Breast epithelium (tissue), 4 donors: ENCODE measurements around the gene CDH13. TPM values are rescaled to one million over a fixed set of nuclear protein-coding genes. Genes with fewer than 3 reads are reported as not detected.

Source experiments
- DNase-seq, 2 donors: peaks; one replicate each; pipeline ENCODE4 v3.0.0-alpha.2; 2019; ENCODE audit warnings: low spot score in 2 of 2
- H3K27ac ChIP-seq, 2 donors: fragments of 200-600 bp; sonication (generic) in 1 of 2; one replicate each; pipeline ENCODE4 v1.5.1; 2016 to 2019; ENCODE audit warnings: mild to moderate bottlenecking in 1 of 2
- H3K27me3 ChIP-seq, 2 donors: fragments of 200-600 bp; sonication (generic) in 1 of 2; one replicate each; pipeline versions ENCODE4 v1.5.1 to v1.6.0; 2017 to 2019; ENCODE audit warnings: control low read depth in 1 of 2, mild to moderate bottlenecking in 1 of 2
- H3K36me3 ChIP-seq: fragments of 200-600 bp; one replicate; pipeline ENCODE4 v1.5.1; 2019
- H3K4me1 ChIP-seq, 2 donors: fragments of 200-600 bp; sonication (generic); one replicate each; pipeline ENCODE4 v1.5.1; 2016 to 2019; ENCODE audit warnings: control low read depth in 1 of 2
- H3K4me3 ChIP-seq, 3 donors: fragments of 200-600 bp; sonication (generic); 1 replicate in 2 of 3; 2 replicates in 1 of 3; pipeline ENCODE4 v1.5.1; 2016 to 2019; ENCODE audit warnings: mild to moderate bottlenecking in 3 of 3, moderate library complexity in 2 of 3
- H3K9me3 ChIP-seq, 2 donors: fragments of 200-600 bp; sonication (generic) in 1 of 2; one replicate each; pipeline ENCODE4 v1.5.1; 2016 to 2019; ENCODE audit warnings: control low read depth in 1 of 2
- POLR2A ChIP-seq: fragments of 450-650 bp; IDR thresholded peaks from one replicate; pipeline ENCODE4 v1.6.1; 2016; ENCODE audit warnings: antibody characterized with exemption, mild to moderate bottlenecking, moderate library complexity
- POLR2AphosphoS5 ChIP-seq, 3 donors: sonication (generic); formaldehyde crosslinking; IDR thresholded peaks; one replicate each; pipeline ENCODE4 v1.6.1; 2017; ENCODE audit warnings: antibody characterized with exemption in 3 of 3
- intact Hi-C: fragments of 100-400 bp; cut with DNase I; formaldehyde crosslinking; loops from one replicate; pipeline ENCODE4 v1.15.1; 2023; ENCODE audit warnings: low total_unique reads
- total RNA-seq, 3 donors: library from RNA; depleted of rRNA; stranded (reverse); fragments of >200 nt; gene quantifications; one replicate each; pipeline ENCODE4 v1.1.0, GENCODE V29; 2016
- TF ChIP-seq, protein P1 (sequence below), 3 donors: fragments of 450-650 bp; IDR thresholded peaks; one replicate each; pipeline ENCODE4 v1.5.1; 2016 to 2017; ENCODE audit warnings: antibody characterized with exemption in 3 of 3, mild to moderate bottlenecking in 3 of 3, moderate library complexity in 3 of 3

CDH13 gene
- total RNA-seq, 3 donors from 2014 or later: 6.0 to 13.1 (median 11.5) TPM

DNA sequence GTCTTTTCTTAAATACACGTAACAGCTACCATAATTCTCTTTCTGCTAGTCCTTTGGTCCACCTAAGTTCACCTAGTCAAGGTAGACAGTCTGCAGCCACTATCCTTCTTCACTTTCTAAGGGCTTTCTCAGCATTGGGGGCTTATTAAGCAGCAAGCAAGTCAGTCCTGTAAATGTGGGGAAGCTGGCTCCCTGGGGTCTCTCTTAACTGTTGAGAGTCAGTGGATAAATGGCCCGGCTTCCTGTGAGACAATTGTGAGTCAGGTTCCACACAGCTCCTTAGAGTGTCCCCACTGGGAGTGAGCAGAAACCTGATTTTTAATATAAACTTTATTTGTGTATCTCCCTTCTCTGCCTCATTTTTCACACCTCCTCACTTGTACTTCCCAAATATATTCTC lies 132.1 kb downstream of the CDH13 start:
- intact Hi-C loops: no loop called here
- Histone ChIP-seq H3K4me3 (no peak overlapping the region), H3K4me1 (no peaks in the 10 kb centered on the region), H3K9me3 (no peaks in the 10 kb centered on the region), H3K27me3 (no peaks in the 10 kb centered on the region), H3K36me3 (no peaks in the 10 kb centered on the region), H3K27ac (no peak overlapping the region)
- TF ChIP-seq, protein P1, sequence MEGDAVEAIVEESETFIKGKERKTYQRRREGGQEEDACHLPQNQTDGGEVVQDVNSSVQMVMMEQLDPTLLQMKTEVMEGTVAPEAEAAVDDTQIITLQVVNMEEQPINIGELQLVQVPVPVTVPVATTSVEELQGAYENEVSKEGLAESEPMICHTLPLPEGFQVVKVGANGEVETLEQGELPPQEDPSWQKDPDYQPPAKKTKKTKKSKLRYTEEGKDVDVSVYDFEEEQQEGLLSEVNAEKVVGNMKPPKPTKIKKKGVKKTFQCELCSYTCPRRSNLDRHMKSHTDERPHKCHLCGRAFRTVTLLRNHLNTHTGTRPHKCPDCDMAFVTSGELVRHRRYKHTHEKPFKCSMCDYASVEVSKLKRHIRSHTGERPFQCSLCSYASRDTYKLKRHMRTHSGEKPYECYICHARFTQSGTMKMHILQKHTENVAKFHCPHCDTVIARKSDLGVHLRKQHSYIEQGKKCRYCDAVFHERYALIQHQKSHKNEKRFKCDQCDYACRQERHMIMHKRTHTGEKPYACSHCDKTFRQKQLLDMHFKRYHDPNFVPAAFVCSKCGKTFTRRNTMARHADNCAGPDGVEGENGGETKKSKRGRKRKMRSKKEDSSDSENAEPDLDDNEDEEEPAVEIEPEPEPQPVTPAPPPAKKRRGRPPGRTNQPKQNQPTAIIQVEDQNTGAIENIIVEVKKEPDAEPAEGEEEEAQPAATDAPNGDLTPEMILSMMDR (IDR thresholded peaks at IDR 0.05): no peak
- TF ChIP-seq POLR2A (no peak), POLR2AphosphoS5 (IDR thresholded peaks at IDR 0.05) (no peak)
- DNase-seq: no peak

DNA sequence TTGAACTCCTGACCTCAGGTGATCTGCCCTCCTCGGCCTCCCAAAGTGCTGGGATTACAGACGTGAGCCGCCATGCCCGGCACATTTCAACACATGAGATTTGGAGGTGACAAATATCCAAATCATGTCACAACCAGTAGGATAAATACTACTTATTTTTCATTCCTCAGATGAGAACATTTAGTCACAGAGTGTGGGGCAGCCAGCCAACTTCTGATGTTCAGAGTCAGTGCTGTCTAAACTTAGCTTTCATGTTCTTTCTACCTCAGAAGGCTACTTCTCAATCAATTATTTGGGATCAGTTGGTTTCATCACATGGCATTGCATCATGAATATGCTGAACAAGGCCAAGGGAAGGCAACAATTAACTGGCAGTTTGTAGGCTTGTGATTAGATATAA lies 134.5 kb downstream of the CDH13 start:
- peak in 1 of 2 donors; percentile 81 for DNase-seq
- Histone ChIP-seq H3K4me3 (no peak overlapping the region), H3K27ac (peak overlapping the region in 1 of 2 donors; percentile 25), H3K9me3 (no peaks in the 10 kb centered on the region), H3K36me3 (no peaks in the 10 kb centered on the region), H3K4me1 (no peaks in the 10 kb centered on the region), H3K27me3 (no peaks in the 10 kb centered on the region)
- intact Hi-C loops: no loop called here
- TF ChIP-seq, protein P1 (IDR thresholded peaks at IDR 0.05): no peak
- TF ChIP-seq POLR2AphosphoS5 (IDR thresholded peaks at IDR 0.05): peak in 1 of 3 donors; percentile 14

DNA sequence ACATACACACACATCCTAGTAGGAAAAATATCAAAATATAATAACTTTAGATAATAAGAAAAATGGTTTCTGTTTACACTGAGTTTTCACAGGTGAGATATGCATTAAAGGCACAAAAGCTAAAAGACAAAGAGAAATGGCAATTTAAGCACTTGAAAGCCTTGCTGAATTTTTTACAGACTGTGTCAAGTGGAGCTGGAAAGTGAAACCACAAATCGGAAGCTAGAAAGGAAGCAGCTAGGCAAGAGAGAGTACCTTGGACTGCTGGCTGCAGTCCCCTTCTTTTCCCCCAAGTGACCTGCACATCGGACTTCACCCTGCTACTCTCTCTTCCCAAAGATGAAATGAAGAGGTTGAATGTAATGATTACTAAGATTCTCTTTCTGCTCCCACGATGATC lies 135.1 kb downstream of the CDH13 start:
- intact Hi-C loops: no loop called here
- H3K27me3 ChIP-seq: no peaks in the 10 kb centered on the region
- DNase-seq: no peak
- H3K9me3 ChIP-seq: no peaks in the 10 kb centered on the region
- H3K4me1 ChIP-seq: no peaks in the 10 kb centered on the region
- H3K36me3 ChIP-seq: no peaks in the 10 kb centered on the region
- no peak overlapping the region for H3K27ac ChIP-seq
- peak overlapping the region; percentile 5 to 29 (median 21) for H3K4me3 ChIP-seq
- TF ChIP-seq POLR2A (no peak), POLR2AphosphoS5 (IDR thresholded peaks at IDR 0.05) (no peak)
- TF ChIP-seq, protein P1 (IDR thresholded peaks at IDR 0.05): no peak

DNA sequence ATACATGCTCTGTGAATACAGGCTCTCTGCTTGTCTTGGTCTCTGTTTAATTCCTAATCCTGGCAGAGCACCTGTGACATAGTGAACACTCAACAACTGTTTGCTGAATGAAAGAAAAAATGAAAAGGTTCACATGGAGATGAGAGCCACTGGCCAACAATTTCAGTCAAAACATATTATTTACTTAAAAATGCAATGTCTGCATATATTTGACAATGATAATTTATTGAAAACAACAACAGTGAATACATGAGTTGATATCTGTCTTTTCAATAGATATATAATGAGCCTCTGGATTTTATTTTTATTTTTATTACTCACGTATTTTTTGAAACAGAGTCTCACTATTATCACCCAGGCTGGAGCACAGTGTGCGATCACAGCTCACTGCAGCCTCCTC lies 136.6 kb downstream of the CDH13 start:
- intact Hi-C loops: no loop called here
- Histone ChIP-seq H3K27me3 (no peaks in the 10 kb centered on the region), H3K36me3 (no peaks in the 10 kb centered on the region), H3K4me1 (no peaks in the 10 kb centered on the region), H3K4me3 (no peak overlapping the region), H3K9me3 (no peaks in the 10 kb centered on the region), H3K27ac (no peak overlapping the region)
- TF ChIP-seq, protein P1 (IDR thresholded peaks at IDR 0.05): no peak
- no peak for TF ChIP-seq POLR2AphosphoS5 (IDR thresholded peaks at IDR 0.05)
- TF ChIP-seq POLR2A: no peak
- no peak for DNase-seq

DNA sequence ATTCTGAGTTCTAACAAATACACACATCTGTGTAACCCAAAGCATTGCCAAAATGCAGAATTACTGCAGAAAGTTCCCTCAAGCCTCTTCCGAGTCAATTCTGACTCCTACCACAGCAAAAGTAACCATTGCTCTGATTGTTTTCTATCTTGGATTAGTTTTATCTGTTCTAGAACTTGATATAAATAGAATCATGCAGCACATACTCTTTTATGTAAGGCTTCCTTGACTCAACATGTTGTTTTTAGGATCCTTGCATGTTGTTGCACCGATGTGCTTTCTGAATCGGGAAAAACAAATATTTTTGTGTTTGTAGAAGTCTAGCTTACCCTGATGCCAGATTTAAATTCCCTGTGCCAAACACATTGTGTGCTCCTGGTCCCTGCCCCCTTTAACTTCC lies 140.4 kb downstream of the CDH13 start:
- TF ChIP-seq POLR2AphosphoS5 (IDR thresholded peaks at IDR 0.05) (no peak), POLR2A (no peak)
- TF ChIP-seq, protein P1 (IDR thresholded peaks at IDR 0.05): no peak
- Histone ChIP-seq H3K4me1 (no peaks in the 10 kb centered on the region), H3K27me3 (no peaks in the 10 kb centered on the region), H3K36me3 (no peaks in the 10 kb centered on the region), H3K9me3 (no peaks in the 10 kb centered on the region), H3K27ac (no peak overlapping the region), H3K4me3 (no peak overlapping the region)
- intact Hi-C loops: no loop called here
- DNase-seq: no peak
